Measurements from ENCODE around the gene MAP4.

MAP4 gene

DNA sequence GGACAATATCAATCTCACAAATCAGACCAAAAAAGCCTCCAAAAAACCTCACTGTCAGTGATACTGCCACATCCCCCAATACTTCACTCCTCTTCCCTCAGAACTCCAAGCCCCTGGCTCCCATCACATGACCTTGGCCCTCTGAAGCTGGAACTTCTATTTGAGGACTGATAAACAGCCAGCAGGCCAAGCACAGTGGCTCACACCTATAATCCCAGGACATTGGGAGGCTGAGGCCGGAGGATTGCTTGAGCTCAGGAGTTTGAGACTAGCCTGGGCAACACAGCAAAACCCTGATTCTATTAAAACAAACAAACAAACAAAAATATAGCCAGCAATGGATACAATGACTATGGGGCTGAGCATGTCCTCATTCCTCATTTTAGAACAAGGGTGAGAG lies 55.2 kb downstream of the MAP4 start:
- DNase-seq (ENCODE audit: low read depth) = no peak

DNA sequence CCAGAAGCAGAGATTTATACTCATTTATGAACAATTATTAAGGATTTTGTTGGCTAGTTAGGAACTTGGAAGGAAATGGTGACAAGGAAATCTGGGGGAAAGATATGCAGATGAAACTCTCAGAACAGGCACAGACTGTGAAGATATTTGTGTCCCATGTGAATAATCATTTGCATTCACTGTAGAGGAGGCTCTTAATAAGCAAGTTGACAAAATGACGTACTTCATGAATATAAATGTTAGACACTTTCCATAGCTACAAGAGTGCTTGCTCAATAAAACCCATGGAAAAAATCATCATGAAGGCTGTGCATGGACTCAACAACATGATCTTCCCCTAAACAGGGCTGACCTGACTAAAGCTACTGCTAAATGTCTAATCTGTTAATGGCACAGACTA lies 59.7 kb downstream of the MAP4 start:
- no peak for DNase-seq (ENCODE audit: low read depth)

DNA sequence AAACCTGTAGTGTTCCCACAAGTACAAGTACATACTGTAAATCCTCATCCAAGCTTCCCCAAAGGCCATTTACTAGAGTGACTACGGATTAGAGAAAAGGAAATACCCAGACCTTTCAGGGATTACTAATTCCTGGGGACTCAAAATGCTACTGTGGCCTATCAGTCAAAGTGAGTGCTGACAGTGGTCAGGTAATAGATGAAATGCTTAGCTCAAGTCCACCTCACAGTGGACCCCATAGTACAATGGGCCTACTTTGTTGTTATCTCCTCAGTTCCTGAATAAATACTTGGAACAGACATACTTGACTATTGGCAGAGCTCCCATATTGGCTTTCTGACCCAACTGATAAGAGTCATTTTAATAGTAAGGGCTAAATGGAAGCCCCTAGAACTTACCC lies 61.6 kb downstream of the MAP4 start:
- DNase-seq (ENCODE audit: low read depth) = no peak

DNA sequence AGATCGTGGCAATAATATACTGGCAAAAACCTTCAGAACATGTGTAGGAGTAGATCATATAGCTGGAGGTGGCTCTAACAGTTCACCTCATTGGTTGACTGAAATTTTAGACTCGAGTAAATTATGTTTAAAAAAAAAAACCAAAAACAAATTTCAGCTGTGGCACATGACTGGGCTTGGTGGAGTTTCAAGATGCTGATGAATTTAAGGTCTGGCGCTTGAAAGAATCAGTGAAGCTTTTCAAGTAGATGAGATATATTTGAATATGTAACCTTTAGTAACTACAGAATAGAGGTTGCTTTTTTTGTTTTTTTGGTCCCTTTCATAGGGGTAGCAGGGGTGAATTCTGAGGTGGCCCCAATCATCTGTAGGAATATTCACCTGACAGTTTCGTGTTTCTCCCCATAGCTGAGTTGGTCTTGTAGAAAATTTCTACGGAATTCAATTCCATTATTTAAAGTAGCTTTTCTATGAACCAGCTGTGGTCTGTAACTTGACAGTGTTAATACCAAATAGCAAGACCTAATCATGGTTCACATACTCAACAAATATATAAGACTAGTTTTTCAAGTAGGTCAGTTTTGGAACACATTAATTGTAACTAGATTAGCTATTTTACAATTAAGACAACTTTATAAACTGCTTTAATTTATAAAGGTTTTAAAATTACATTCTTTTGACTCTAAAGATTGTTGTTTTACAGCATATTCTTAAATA lies 65.6 kb downstream of the MAP4 start:
- no peak for DNase-seq (ENCODE audit: low read depth)

DNA sequence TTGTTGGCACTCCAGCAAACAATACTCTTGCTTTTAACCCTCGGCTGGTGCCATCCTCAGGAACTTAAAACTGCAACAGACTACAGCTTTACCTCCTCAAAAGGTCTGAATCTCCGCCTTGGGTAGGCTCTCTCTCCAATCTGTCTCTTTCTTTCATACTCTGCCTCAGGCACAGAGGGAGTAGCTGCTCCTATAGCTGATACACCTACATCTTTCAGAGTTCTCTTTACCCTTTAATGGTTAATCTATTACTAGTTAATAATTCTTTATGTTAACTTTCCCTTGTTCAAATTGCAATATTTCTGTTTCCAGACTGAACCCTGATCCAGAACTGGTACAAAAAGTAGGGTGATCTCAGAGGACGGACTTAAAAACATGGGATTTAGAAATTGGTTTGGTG lies 66.2 kb downstream of the MAP4 start:
- DNase-seq (ENCODE audit: low read depth) = no peak

DNA sequence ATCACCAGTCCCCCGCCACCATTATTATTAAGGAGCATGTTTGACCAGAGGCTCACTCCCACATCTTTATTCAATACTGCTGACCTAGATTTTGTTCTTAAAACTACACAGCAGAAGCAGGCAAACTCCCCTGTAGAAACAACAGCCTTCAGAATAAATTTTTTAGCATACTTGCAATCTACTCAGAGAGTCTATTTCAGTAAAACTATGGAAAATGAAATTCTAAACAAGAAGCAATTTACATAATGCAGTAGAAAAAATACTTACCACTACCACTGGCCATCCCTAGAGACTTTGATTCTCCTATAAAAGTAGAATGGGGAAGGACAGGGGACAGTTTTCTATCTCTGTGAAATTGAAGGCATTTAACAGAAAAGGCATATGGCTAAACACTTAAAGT lies 76.0 kb downstream of the MAP4 start:
- no peak for DNase-seq (ENCODE audit: low read depth)

DNA sequence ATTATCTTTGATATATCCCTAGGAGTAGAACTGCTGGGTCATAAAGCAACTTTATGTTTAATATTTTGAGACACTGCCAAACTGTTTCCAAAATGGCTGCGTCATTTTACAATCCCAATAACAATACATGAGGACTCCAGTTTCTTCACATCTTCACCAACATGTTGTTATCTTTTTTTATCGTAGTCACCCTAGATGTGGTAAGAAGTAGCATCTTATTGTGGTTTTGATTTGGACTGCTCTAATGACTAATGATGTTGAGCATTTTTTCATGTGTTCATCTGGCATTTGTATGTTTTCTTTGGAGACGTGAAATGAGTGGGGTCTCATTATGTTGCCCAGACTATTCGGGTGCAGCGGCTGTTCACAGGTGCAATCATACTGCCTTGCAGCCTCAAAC lies 83.8 kb downstream of the MAP4 start:
- DNase-seq (ENCODE audit: low read depth) = no peak

DNA sequence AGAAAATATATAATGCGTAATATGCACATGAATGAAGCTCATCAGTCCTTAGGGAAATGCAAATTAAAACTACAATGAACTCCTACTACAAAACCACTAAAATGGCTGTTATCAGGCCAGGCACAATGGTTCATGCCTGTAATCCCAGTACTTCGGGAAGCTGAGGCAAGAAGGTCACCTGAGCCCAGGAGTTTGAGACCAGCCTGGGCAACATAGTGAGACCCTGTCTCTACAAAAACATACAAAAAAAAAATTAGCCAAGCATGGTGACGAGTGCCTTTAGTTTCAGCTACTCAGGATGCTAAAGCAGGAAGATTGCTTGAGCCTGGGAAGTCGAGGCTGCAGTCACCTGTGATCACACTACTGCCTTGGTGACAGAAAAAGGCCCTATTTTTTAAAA lies 85.2 kb downstream of the MAP4 start:
- no peak for DNase-seq (ENCODE audit: low read depth)

DNA sequence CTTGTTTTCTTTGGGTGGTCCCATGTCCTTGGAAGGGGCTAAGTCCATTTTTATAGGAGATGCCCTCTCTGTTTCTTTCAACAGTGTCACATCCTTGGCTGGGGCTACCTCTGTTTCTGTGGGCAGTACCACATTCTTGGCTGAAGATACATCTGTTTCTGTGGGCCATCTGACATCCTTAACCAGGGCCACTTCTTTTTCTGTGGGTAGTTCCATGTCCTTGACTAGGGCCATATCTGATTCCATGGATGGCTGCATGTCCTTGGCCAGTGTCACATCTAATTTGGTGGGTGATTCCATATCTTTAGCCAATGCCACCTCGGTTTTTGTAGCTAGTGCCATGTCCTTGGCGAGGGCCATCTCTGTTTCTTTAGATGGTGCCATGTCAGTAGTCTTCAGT lies 99.5 kb downstream of the MAP4 start:
- DNase-seq (ENCODE audit: low read depth) = no peak

DNA sequence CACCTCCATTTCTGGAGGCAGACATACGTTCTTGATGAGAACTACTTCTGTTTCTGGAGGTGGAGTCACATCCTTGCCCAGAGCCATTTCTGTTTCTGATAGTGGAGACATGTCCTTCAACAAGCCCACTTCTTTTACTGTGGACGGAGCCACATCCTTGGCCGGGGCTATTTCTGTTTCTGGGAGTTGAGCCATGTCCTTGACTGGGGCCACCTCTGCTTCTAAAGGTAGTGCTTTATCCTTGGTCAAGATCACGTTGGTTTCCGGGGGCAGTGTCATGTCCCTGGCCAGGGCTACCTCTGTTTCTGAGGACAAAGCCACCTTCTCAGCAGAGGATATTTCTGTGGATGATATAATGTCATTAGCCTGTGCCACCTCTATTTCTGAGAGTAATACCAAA lies 100.0 kb downstream of the MAP4 start:
- no peak for DNase-seq (ENCODE audit: low read depth)

DNA sequence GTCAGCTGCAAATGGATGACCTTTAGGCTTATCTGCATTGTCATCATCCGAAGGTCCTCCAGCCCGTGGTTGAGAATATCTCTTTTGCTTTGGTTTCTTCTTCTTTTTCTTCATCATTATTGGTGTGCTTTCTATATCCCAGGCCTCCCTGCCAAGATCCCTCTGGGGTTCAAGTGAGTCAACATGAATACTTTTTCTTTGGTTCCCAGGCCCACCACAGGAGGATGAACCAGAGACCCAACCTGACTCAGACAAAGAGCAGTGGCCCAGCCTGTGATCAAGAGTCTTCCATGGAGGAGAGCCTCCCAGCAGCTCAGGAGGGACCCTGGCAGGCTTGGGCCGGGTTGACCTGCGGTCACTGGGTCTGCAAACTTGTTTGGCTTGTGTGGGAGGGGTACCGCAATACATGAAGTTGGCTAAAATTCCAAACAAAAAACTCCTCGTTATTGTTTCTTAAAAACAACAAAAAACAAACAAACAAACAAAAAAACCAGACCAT lies 104.2 kb downstream of the MAP4 start:
- DNase-seq (ENCODE audit: low read depth) = no peak

DNA sequence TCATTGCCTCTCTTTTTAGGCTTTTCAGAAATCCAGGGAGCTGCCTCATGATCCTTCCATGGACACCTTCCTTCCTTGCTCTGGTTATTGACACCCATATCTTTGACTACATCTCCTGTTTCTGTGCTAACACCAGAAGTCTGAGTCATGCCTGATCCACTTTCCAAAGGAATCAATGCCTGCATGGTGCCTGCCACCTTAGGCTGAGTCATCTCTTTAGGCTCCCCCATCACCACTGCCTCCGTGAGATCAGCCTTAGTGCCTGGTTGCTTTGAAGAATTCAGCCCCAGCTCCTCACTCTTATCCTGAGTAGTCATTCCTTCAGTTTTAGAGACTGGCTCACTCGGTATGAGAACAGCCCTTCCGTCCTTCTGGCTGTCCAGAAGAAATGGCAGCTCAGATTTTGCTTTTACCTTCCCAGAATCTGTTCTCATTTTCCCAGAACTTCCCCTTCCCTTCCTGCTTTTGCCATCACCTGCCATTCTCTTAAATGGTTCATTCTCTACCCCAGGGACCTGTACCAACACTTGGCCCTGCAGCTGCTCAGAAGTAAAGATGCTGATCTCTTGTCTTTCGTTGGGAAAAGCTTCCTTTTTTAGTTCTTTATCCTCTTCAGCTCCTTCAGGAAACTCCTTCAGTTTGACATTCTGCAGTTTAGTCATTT lies 105.3 kb downstream of the MAP4 start:
- DNase-seq (ENCODE audit: low read depth) = no peak

DNA sequence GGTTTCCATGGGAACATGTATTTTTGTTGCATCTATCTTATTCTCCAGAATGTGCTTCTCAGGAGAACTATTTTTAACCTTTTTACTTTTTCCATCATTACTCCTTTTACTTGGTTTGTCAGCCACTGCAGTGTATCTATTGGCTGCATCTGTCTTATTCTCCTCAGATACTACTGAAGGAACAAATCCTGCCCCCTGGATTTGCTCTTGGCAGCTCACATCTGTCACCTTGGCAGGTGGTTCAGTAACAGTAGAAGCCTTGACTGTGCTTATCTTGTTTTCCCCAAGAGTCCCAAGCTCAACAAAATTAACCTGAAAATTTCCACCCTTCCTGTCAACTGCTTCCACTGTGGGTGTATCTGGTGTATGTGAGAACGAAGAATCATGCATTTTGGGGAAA lies 106.0 kb downstream of the MAP4 start:
- DNase-seq (ENCODE audit: low read depth) = no peak

DNA sequence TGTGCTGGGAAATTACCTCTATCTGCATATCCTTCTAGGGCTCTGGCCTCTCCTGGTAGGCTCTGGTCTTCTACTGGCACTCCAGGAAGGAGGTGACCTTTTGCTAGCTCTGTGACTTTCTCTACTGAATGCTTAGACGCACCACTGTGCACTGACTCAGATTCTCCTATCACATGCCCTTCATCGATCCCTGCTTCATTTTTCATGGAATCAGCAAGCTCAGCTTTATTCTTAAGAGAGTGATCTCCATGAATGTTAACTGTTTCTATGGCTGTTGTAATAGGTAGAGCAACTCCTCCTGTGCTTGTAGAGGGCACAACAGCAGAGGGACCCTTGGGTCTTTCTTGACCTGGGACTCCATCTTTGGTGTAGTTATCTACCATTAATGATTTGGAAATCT lies 106.6 kb downstream of the MAP4 start:
- DNase-seq (ENCODE audit: low read depth) = no peak

DNA sequence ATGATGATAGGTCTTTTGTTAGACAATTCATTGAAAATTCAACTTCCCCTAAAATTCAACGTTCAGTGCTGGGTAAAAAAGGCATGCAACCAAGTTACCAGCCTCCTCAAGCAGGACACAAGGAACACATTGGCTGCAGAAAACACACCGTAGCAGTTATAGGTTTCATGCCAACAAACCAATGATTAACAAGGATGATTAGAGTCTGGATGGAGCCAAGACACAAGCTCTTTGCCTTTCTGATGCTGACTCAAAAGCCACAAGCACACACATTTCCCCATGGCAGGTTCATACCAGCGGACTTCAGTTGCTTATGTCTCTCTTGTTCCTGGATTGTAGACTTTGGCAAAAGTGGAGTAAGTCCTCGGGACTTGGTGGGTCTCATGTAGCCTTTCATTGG lies 107.5 kb downstream of the MAP4 start:
- DNase-seq (ENCODE audit: low read depth) = no peak

DNA sequence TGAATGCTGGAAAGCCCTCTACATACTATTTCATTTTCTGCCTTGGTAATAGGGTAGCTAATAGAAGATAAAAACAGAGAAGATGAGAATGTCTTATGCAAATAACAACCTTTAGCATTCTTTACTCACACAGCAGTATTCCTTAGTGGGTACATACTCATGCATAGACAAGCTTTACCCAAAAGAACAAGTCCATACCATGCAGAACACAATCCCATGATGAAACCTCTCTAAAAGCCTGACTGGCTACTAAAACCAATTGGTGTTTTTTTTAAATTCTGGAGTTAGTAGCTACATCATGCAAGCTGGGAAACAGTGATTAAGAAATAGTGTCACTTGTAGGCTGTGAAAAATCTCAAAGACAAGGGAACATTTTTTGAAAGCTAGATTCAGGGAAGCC lies 108.4 kb downstream of the MAP4 start:
- no peak for DNase-seq (ENCODE audit: low read depth)

DNA sequence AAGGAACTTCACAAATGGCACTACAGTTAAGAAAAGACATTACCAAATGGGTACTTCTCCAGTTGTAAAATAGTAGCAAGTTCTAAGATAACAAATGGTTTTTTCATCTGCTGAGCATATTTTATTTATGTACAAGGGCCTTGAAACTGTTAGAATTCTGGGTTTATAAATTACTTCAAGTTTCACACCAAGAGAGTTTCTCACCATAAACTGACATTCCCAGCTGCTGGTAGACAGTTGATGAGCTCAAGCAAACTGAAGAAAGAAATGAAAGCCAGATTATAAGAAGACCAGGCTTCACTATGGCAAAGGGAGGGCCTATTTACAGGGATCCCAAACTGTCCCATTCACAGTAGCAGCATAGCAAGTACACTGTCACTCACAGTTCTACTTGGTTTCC lies 113.5 kb downstream of the MAP4 start:
- no peak for DNase-seq (ENCODE audit: low read depth)

DNA sequence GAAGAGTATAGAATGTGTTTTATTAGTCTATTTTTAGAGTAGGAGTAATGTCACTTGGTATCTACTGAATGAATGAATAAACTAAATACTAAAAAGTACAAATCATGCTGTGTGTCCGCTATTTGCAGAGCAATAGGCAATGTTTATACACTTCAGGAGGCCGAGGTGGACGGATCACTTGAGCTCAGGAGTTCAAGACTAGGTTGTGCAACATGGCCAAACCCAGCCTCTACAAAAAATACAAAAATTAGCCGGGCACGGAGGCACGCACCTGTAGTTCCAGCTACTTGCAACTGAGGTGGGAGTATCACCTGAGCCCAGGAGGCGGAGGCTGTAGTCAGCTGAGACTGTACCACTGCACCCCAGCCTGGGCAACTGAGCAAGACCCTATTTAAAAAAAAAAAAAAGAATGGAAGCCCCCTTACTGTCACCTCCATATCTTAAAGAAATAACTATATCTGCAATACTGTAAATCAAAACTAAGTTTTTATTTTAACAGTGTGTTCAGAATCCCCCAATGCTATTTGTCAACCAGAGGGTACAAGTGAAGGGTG lies 114.9 kb downstream of the MAP4 start:
- no peak for DNase-seq (ENCODE audit: low read depth)

DNA sequence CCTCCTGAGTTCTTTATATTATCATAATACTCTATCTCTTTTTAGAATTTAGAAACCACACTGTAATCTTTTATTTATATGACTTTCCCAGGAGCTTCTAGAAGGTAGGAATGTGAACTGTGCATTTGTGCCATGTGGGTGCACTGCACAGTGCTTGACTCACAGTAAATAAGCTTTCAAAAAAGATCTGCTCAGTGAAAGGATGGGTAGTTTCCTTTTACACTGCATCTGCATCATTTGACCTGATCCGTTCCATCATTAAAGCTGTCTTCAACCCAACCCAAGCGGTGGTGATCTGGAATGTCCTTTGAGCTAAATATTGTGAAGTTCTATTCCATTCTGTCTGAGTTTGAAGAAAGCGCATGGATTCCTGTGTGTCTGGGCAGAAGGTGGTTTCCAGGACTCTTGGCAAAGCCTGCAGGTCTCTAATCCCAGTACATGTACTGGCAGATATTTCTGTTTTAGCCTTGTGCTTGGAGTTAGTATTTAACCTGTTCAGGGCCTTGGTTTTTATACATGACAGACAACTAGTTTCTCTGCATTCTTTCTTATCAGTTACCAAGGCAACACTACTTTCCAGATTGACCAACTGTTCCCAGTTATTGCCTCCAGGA lies 116.6 kb downstream of the MAP4 start:
- DNase-seq (ENCODE audit: low read depth) = no peak

DNA sequence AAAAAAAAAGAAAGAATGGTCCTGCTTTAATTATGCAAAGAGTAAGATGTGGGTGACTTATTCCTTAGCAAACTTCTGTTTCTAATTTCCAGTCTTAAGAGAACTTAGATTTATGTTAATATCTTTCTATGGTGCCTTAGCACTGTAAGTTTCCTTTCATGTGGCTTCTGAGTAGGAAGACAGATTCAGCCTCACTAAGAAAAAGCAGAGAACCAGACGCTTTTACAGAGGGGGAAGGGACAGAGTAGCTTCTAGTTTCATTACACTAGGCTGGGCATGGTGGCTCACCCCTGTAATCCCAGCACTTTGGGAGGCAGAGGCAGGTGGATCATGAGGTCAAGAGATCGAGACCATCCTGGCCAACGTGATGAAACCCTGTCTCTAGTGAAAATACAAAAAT lies 118.3 kb downstream of the MAP4 start:
- DNase-seq (ENCODE audit: low read depth) = no peak

DNA sequence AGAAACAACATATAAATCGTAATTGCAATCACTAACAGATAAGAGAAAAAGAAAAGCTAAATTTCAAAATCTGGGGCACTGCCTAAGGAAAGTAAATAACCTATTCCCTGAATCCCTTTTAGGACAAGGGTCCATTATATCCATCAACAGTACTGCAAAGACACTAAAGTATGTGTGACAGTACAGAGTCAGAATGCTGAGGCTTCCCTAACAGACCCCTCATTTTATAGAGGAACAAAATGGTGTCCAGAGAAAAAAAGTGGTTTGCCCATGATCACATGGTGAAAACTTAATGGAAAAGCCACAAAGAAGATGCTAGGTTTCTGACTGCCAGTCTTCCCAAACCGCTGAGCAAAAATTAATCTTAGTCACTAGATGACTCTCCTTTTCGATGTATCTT lies 119.5 kb downstream of the MAP4 start:
- DNase-seq (ENCODE audit: low read depth) = no peak

DNA sequence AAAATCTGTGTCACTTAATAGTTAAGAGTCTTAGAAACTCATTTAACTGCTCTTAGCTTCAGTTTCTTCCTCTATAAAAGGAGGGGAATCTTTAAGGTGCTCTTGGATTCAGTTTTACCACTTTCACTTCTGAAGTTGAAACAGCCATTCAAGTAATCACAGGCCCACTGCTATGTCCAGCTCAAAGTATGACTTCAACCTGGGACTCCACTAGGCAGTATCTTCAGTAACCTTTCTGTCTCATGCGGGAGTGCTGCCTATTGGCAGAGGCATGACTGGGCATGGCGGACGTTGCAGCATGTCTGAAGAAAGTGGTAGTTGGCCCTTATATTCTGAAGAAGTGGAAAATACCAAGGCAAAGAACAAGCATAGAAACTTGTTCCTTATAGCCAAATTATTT lies 121.0 kb downstream of the MAP4 start:
- no peak for DNase-seq (ENCODE audit: low read depth)

All from T follicular helper cell (primary cell).